Lung (tissue), 12 donors: Measurements from ENCODE around the gene GSDME. TPM values are rescaled to one million over a fixed set of nuclear protein-coding genes. Genes with fewer than 3 reads are reported as not detected.

ENCODE experiments used
- ATAC-seq: fragments of 200-7000 bp; cut with Tn5 transposase; one replicate; pipeline ENCODE4 v1.9.1; 2020; ENCODE audit warnings: moderate number of reproducible peaks; ENCODE audit not compliant: insufficient read depth, low FRiP score
- DNase-seq, 3 donors: peaks; one replicate each; pipeline ENCODE4 v3.0.0-alpha.2; 2013 to 2017
- H3K27ac ChIP-seq, 2 donors: one replicate each; pipeline ENCODE4 v1.5.1; 2013; ENCODE audit warnings: mild to moderate bottlenecking in 2 of 2, moderate library complexity in 2 of 2, control low read depth in 1 of 2, inconsistent platforms in 1 of 2, low read depth in 1 of 2, low read length in 1 of 2
- H3K27me3 ChIP-seq, 3 donors: one replicate each; pipeline ENCODE4 v1.5.1; 2013; ENCODE audit warnings: low read length in 2 of 3; ENCODE audit not compliant: control insufficient read depth in 3 of 3, insufficient read depth in 3 of 3
- H3K36me3 ChIP-seq, 4 donors: one replicate each; pipeline ENCODE4 v1.5.1; 2013; ENCODE audit warnings: low read length in 4 of 4, mild to moderate bottlenecking in 1 of 4, moderate library complexity in 1 of 4; ENCODE audit not compliant: control insufficient read depth in 4 of 4, insufficient read depth in 4 of 4
- H3K4me1 ChIP-seq, 5 donors: one replicate each; pipeline ENCODE4 v1.5.1; 2013; ENCODE audit warnings: low read length in 5 of 5, mild to moderate bottlenecking in 2 of 5, moderate library complexity in 1 of 5; ENCODE audit not compliant: control insufficient read depth in 5 of 5, insufficient read depth in 5 of 5
- H3K4me3 ChIP-seq: one replicate; pipeline ENCODE4 v1.5.1; 2013; ENCODE audit warnings: mild to moderate bottlenecking, control low read depth, moderate library complexity
- H3K9ac ChIP-seq, 2 donors: one replicate each; pipeline ENCODE4 v1.5.1; 2013; ENCODE audit warnings: low read length in 2 of 2, control low read depth in 1 of 2; ENCODE audit not compliant: insufficient read depth in 1 of 2
- H3K9me3 ChIP-seq, 4 donors: one replicate each; pipeline ENCODE4 v1.5.1; 2013; ENCODE audit warnings: low read length in 3 of 4, mild to moderate bottlenecking in 1 of 4, moderate library complexity in 1 of 4; ENCODE audit not compliant: control insufficient read depth in 4 of 4, insufficient read depth in 3 of 4
- WGBS, 2 donors: extraction: QIAGEN DNeasy Blood & Tissue Kit; methylation state at CpG; one replicate each; pipeline ENCODE4 v1.1.7; 2013; 5-methylcytosine and 5-hydroxymethylcytosine counted together
- polyA plus RNA-seq, 2 donors: library from polyadenylated mRNA; stranded (reverse); fragments of 200-250 nt; gene quantifications; one replicate each; pipeline ENCODE4 v1.2.1, GENCODE V29; 2013
- total RNA-seq, 2 donors: library from RNA; depleted of rRNA in 1 of 2; stranded (reverse); fragments of >200 nt in 1 of 2; gene quantifications; one replicate each; pipeline ENCODE4 v1.2.1, GENCODE V29; 2014 to 2021
- TF ChIP-seq, protein P1 (sequence below): IDR thresholded peaks from 2 replicates; pipeline ENCODE4 v1.5.1; 2012; ENCODE audit warnings: mild to moderate bottlenecking; ENCODE audit errors: control extremely low read depth, extremely low read depth
- donor health status: control.
- donor health status: control.
- donor health status: Bipolar disorder and iron deficiency.
- donor health status: healthy.
- donor health status: DM: yes; HTN: yes; CAD: no.

GSDME gene
- total and polyA plus RNA-seq, 4 donors = 3.0 to 16.6 (median 11.4) TPM

DNA sequence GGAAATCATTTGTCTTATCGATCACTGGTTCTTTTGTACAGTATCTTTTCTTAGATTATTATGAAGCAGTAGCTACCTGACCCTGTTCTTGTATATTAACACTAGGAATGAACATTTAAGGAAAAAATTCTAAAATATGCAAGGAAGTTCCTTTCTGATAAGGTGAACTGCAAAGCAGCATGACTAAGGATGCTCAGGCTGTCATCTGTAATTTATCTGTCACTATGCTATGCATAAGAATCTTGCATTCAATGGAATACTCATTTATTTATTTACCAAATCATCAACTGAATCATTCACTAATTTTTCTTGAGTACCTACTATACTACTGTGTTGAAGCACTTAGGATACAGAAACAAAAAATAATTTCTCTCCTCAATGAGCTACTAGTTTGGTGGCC, 5.8 kb downstream of the GSDME start:
- no peak overlapping the region for H3K9ac ChIP-seq
- H3K9me3 ChIP-seq = no peaks in the 10 kb centered on the region
- WGBS, 2 donors = 91% methylated on average over 1 of the region's 1 CpG
- no peak for ATAC-seq
- H3K4me3 ChIP-seq = no peak overlapping the region
- H3K27ac ChIP-seq = no peak overlapping the region
- H3K4me1 ChIP-seq = peaks cover 0 to 1% (median 0%) of the 10 kb centered on the region in 5 donors
- H3K36me3 ChIP-seq = no peaks in the 10 kb centered on the region
- no peak for DNase-seq
- peaks cover 0 to 2% (median 0%) of the 10 kb centered on the region in 3 donors for H3K27me3 ChIP-seq
- TF ChIP-seq, protein P1, sequence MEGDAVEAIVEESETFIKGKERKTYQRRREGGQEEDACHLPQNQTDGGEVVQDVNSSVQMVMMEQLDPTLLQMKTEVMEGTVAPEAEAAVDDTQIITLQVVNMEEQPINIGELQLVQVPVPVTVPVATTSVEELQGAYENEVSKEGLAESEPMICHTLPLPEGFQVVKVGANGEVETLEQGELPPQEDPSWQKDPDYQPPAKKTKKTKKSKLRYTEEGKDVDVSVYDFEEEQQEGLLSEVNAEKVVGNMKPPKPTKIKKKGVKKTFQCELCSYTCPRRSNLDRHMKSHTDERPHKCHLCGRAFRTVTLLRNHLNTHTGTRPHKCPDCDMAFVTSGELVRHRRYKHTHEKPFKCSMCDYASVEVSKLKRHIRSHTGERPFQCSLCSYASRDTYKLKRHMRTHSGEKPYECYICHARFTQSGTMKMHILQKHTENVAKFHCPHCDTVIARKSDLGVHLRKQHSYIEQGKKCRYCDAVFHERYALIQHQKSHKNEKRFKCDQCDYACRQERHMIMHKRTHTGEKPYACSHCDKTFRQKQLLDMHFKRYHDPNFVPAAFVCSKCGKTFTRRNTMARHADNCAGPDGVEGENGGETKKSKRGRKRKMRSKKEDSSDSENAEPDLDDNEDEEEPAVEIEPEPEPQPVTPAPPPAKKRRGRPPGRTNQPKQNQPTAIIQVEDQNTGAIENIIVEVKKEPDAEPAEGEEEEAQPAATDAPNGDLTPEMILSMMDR = no peak

DNA sequence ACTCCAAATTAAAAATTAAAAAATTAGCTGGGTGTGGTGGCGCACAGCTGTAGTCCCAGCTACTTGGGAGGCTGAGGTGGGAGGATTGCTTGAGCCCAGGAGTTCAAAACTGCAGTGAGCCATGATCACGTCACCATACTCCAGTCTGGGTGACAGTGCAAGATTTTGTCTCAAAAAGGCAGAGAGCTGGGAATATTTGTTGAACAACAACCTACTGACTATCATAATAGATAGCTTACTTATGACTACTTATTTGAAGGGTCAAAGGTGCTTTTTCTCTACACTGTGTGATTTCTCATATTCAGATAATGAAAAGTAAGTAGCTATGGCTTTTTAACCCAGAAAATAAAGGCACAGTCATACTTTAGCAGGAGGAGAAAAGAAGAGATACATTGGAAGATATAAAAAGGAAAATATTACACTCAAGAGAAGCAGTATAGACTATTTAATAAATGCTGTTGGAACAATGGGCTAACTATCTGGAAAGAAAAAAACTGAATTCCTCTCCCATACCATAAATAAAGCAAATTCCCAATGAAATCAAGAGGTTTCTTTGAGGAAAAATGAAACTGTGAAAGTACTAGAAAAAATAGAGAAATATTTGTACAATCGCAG, 6.7 kb downstream of the GSDME start:
- Histone ChIP-seq H3K9ac (no peak overlapping the region), H3K4me1 (no peaks in the 10 kb centered on the region), H3K4me3 (no peak overlapping the region), H3K27me3 (no peaks in the 10 kb centered on the region), H3K36me3 (no peaks in the 10 kb centered on the region), H3K9me3 (no peaks in the 10 kb centered on the region), H3K27ac (no peak overlapping the region)
- WGBS, 2 donors = 94 to 95% methylated on average over 3 of the region's 3 CpGs
- DNase-seq = no peak
- TF ChIP-seq, protein P1 = no peak
- ATAC-seq = no peak

DNA sequence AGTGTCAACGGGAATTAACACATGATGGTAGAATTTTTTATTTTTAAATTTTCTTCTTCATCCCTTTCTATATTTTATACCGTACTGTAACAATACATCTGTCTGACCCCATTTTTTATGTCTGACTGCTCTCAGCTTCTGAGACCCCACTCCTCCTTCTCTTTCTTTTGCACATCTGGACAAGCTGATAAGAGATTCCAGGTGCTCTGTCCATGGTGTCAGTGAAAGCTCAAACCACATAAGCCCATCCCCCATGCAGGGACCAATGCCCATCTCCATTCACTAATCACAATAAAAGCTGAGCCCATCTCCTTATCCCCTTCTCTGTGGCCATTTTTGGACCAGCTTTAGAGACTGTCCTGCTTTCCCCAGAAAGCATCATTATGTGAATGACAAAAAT, 8.7 kb downstream of the GSDME start:
- no peaks in the 10 kb centered on the region for H3K4me1 ChIP-seq
- no peaks in the 10 kb centered on the region for H3K9me3 ChIP-seq
- no peaks in the 10 kb centered on the region for H3K36me3 ChIP-seq
- H3K4me3 ChIP-seq = no peak overlapping the region
- DNase-seq (no peak), ATAC-seq (no peak)
- no peaks in the 10 kb centered on the region for H3K27me3 ChIP-seq
- no peak overlapping the region for H3K9ac ChIP-seq
- TF ChIP-seq, protein P1 = no peak
- 89 to 93% methylated on average over 2 of the region's 2 CpGs for WGBS, 2 donors
- no peak overlapping the region for H3K27ac ChIP-seq

DNA sequence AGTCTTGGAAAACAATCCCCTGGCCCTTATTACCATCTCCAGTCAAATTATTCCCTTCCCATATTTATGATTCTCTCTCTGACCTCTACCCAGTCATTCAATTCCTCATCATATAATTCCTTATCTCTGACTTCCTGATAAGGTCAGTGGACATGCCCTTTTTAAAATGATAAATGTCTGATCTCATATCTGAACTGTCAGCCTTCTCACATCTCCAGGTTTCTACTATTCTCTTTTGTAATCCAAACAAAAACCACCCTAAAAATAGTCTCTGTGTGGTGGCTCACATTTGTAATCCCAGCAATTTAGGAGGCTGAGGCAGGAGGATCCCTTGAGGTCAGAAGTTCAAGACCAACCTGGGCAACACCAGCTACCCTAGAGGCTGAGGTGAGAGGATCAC, 11.9 kb downstream of the GSDME start:
- Histone ChIP-seq H3K36me3 (no peaks in the 10 kb centered on the region), H3K9ac (no peak overlapping the region), H3K27me3 (no peaks in the 10 kb centered on the region), H3K4me1 (no peaks in the 10 kb centered on the region), H3K9me3 (no peaks in the 10 kb centered on the region), H3K4me3 (no peak overlapping the region), H3K27ac (no peak overlapping the region)
- ATAC-seq = no peak
- TF ChIP-seq, protein P1 = no peak
- DNase-seq = no peak
